ENCODE measurements around the gene UBALD2.

DNA sequence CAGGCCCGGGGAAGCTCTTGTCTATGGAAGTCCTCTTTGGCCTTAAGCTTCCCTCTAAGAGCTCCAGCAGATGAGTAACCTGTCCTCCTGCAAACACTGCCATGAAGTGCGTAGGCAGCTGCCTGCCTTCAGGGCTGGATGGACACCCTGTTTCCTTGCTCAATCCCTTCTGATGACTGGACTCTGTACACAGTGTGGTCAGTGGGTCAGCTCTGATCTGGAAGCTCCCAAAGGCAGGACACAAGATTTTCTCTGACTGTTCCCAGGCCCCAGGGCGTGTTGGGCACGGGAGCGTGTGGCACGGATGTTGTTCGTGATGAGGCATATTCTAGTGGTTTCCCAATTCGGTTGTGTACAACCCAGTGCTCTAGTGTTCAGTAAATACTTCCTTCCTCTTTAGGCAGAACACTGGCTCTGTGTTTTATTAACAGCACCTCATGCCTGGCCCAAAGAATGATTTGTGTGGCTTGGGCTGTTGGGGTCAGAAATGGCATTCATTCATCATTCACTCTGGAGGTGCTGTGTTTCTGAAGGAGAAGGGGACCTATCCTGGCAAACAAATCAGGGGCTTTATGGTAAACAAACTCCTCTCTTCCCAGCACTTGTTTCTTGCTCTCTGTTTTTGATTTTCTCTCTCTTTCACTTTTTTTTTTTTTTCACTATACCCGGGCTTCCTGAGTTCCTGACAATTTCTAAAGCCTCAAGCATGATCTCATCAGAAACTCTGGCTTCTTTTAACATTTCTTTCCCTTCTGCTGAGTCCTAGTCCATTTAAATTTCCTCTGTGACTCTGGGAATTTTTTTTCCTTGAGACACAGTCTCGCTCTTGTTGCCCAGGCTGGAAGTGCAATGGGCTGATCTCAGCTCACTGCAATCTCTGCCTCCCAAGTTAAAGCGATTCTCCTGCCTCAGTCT is 12.9 kb upstream of the UBALD2 start:
- TF ChIP-seq, protein P1, sequence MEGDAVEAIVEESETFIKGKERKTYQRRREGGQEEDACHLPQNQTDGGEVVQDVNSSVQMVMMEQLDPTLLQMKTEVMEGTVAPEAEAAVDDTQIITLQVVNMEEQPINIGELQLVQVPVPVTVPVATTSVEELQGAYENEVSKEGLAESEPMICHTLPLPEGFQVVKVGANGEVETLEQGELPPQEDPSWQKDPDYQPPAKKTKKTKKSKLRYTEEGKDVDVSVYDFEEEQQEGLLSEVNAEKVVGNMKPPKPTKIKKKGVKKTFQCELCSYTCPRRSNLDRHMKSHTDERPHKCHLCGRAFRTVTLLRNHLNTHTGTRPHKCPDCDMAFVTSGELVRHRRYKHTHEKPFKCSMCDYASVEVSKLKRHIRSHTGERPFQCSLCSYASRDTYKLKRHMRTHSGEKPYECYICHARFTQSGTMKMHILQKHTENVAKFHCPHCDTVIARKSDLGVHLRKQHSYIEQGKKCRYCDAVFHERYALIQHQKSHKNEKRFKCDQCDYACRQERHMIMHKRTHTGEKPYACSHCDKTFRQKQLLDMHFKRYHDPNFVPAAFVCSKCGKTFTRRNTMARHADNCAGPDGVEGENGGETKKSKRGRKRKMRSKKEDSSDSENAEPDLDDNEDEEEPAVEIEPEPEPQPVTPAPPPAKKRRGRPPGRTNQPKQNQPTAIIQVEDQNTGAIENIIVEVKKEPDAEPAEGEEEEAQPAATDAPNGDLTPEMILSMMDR (IDR thresholded peaks at IDR 0.05): no peak
- peak in 1 of 4 donors; percentile 31 for TF ChIP-seq POLR2A (IDR thresholded peaks at IDR 0.05)

Measured in esophagus squamous epithelium (tissue), 4 donors.